Jurkat, Clone E6-1 (cell line): ENCODE measurements around the gene NDUFB11. TPM values are rescaled to one million over a fixed set of nuclear protein-coding genes. Genes with fewer than 3 reads are reported as not detected.

Source experiments
- DNase-seq: peaks from one replicate; pipeline ENCODE4 v3.0.0-alpha.2; 2011; ENCODE audit warnings: low read depth, low spot score
- H3K4me3 ChIP-seq: 2 replicates; pipeline ENCODE4 v1.5.1; 2011; ENCODE audit warnings: mild to moderate bottlenecking, low read length, control low read depth, moderate library complexity
- polyA plus RNA-seq: library from polyadenylated mRNA; unstranded; fragments of >200 nt; gene quantifications from one replicate; pipeline ENCODE4 v1.2.1, GENCODE V29; 2012; ENCODE audit warnings: missing spikeins; ENCODE audit not compliant: insufficient read length, insufficient read depth

NDUFB11 gene
- 211 TPM for polyA plus RNA-seq

GRCh38 chrX:47144626-47145394, at the start of gene NDUFB11, which contains the start of gene RBM10:
TSS of gene NDUFB11 (minus strand) at chrX:47144702. CDS start at chrX:47144679, 23 bp downstream.
TSS of gene RBM10 (plus strand) at chrX:47145221. CDS start at chrX:47147482, 2,261 bp downstream.
- H3K4me3 ChIP-seq: peak within 1 kb of the TSS; percentile 85
- DNase-seq: peak; percentile 94

- peak; percentile 96 for DNase-seq
- H3K4me3 ChIP-seq: peak within 1 kb of the TSS; percentile 76
Observed at GRCh38 chrX:47193475-47194193, 49.1 kb upstream of the NDUFB11 start, which contains the start of gene UBA1. TSS of gene UBA1 (plus strand) at chrX:47193829. CDS start at chrX:47198803, 4,974 bp downstream.

- DNase-seq: peak; percentile 23
- peak overlapping the region; percentile 76 for H3K4me3 ChIP-seq
Observed at GRCh38 chrX:47191806-47192401, 47.4 kb upstream of the NDUFB11 start.

GRCh38 chrX:47191331-47191730, 46.8 kb upstream of the NDUFB11 start:
- H3K4me3 ChIP-seq: peak overlapping the region; percentile 76
- peak; percentile 60 for DNase-seq

- peak overlapping the region; percentile 76 for H3K4me3 ChIP-seq
- DNase-seq: peak; percentile 92
Observed at GRCh38 chrX:47190445-47191269, 46.2 kb upstream of the NDUFB11 start.

- no peak for DNase-seq
- H3K4me3 ChIP-seq: no peak overlapping the region
Observed at GRCh38 chrX:47189906-47190305, 45.4 kb upstream of the NDUFB11 start.

- no peak for DNase-seq
- H3K4me3 ChIP-seq: no peak overlapping the region
Observed at GRCh38 chrX:47187106-47187677, 42.7 kb upstream of the NDUFB11 start.

GRCh38 chrX:47186096-47186740, 41.7 kb upstream of the NDUFB11 start:
- no peak for DNase-seq
- no peak overlapping the region for H3K4me3 ChIP-seq

GRCh38 chrX:47185241-47185640, 40.7 kb upstream of the NDUFB11 start:
- H3K4me3 ChIP-seq: no peak overlapping the region
- no peak for DNase-seq

- no peak for DNase-seq
Observed at GRCh38 chrX:47184486-47184885, 40.0 kb upstream of the NDUFB11 start.

GRCh38 chrX:47182106-47182700, 37.7 kb upstream of the NDUFB11 start:
- no peak for DNase-seq

More at GRCh38 chrX:47184486-47184885, 40.0 kb upstream of the NDUFB11 start:
- H3K4me3 ChIP-seq: no peak overlapping the region

GRCh38 chrX:47181301-47181700, 36.8 kb upstream of the NDUFB11 start:
- DNase-seq: no peak
- H3K4me3 ChIP-seq: no peak overlapping the region

More at GRCh38 chrX:47182106-47182700, 37.7 kb upstream of the NDUFB11 start:
- no peak overlapping the region for H3K4me3 ChIP-seq

- H3K4me3 ChIP-seq: no peak overlapping the region
- DNase-seq: no peak
Observed at GRCh38 chrX:47180346-47180745, 35.8 kb upstream of the NDUFB11 start.

GRCh38 chrX:47179928-47180255, 35.4 kb upstream of the NDUFB11 start:
- no peak for DNase-seq
- H3K4me3 ChIP-seq: no peak overlapping the region

- H3K4me3 ChIP-seq: no peak overlapping the region
- no peak for DNase-seq
Observed at GRCh38 chrX:47179221-47179927, 34.9 kb upstream of the NDUFB11 start.

- DNase-seq: no peak
- no peak overlapping the region for H3K4me3 ChIP-seq
Observed at GRCh38 chrX:47178337-47178736, 33.8 kb upstream of the NDUFB11 start.

- no peak for DNase-seq
- H3K4me3 ChIP-seq: no peak overlapping the region
Observed at GRCh38 chrX:47177079-47177478, 32.6 kb upstream of the NDUFB11 start.
